IMR-90 (cell line): ENCODE data around the gene NRP2.

Source experiments
- BHLHE40 ChIP-seq: fragments of 150-350 bp; IDR thresholded peaks from 2 replicates; pipeline ENCODE4 v1.6.1; 2016; ENCODE audit warnings: mild to moderate bottlenecking, low read depth, low read length
- CEBPB ChIP-seq: IDR thresholded peaks from 2 replicates; pipeline ENCODE4 v1.6.1; 2012; ENCODE audit warnings: low read depth, low read length, improper control_type of control experiment
- CTCF ChIP-seq: conservative IDR thresholded peaks from 2 replicates; pipeline ENCODE4 v1.5.1; 2012; ENCODE audit warnings: mild to moderate bottlenecking, low read depth, low read length, improper control_type of control experiment
- ELK1 ChIP-seq: fragments of 150-350 bp; IDR thresholded peaks from 2 replicates; pipeline ENCODE4 v1.6.1; 2016; ENCODE audit warnings: low read depth, mild to moderate bottlenecking, low read length, moderate library complexity, borderline replicate concordance
- MAFK ChIP-seq: IDR thresholded peaks from 2 replicates; pipeline ENCODE4 v1.6.1; 2012; ENCODE audit warnings: low read depth, low read length, improper control_type of control experiment
- MXI1 ChIP-seq: IDR thresholded peaks from 2 replicates; pipeline ENCODE4 v1.6.1; 2012; ENCODE audit warnings: low read depth, mild to moderate bottlenecking, low read length, moderate library complexity, borderline replicate concordance
- NFE2L2 ChIP-seq: fragments of 150-350 bp; IDR thresholded peaks from 2 replicates; pipeline ENCODE4 v1.6.1; 2016; ENCODE audit warnings: low read depth, mild to moderate bottlenecking, low read length
- POLR2A ChIP-seq: IDR thresholded peaks from 2 replicates; pipeline ENCODE4 v1.6.1; 2012; ENCODE audit warnings: mild to moderate bottlenecking, low read depth, low read length
- RAD21 ChIP-seq: IDR thresholded peaks from 2 replicates; pipeline ENCODE4 v1.6.1; 2012; ENCODE audit warnings: low read length, improper control_type of control experiment
- RCOR1 ChIP-seq: IDR thresholded peaks from 2 replicates; pipeline ENCODE4 v1.6.1; 2012; ENCODE audit warnings: mild to moderate bottlenecking, low read length, improper control_type of control experiment; ENCODE audit not compliant: insufficient replicate concordance
- RFX5 ChIP-seq: IDR thresholded peaks from 2 replicates; pipeline ENCODE4 v1.8.0; 2012; ENCODE audit warnings: low read depth, mild to moderate bottlenecking, low read length, moderate library complexity
- SMC3 ChIP-seq: fragments of 150-350 bp; IDR thresholded peaks from 2 replicates; pipeline ENCODE4 v1.6.1; 2016; ENCODE audit warnings: low read depth, mild to moderate bottlenecking, antibody characterized with exemption, low read length, moderate library complexity

- TF ChIP-seq CTCF (no peak), RAD21 (no peak), MAFK (no peak), BHLHE40 (no peak), SMC3 (no peak), CEBPB (no peak), MXI1 (no peak), RCOR1 (no peak), POLR2A (no peak), NFE2L2 (no peak), RFX5 (no peak), ELK1 (no peak)
These were observed 63.5 kb downstream of the NRP2 start for GRCh38 chr2:205745661-205746419.
